22Rv1 (cell line): ENCODE measurements around the gene KRTAP9-3.

ENCODE experiments used
- ZFX ChIP-seq: fragments of 450-650 bp; IDR thresholded peaks from 2 replicates; pipeline ENCODE4 v1.6.1; 2017; ENCODE audit warnings: antibody characterized with exemption, borderline replicate concordance
- TF ChIP-seq, protein P1 (sequence below): fragments of 450-650 bp; IDR thresholded peaks from 2 replicates; pipeline ENCODE4 v1.5.1; 2017; ENCODE audit warnings: mild to moderate bottlenecking

DNA sequence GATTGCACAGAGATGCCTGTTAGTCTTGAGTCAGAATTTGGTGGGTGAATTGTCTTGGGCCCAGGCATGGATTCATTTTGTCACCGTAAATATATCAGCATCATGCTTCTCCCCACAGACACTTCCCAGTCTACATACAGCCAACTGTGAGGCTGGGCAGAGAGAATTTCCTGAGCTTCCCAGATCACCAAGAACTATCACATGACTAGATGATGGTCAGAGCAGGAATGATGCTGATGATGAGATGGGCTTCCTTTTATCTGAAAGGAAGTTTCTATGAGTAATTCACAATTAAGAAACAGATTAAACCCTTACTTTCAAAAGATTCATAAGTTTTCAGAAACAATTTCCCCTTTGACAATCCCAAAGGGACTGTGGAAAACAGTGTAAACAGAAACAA is 22.6 kb downstream of the KRTAP9-3 start:
- TF ChIP-seq, protein P1, sequence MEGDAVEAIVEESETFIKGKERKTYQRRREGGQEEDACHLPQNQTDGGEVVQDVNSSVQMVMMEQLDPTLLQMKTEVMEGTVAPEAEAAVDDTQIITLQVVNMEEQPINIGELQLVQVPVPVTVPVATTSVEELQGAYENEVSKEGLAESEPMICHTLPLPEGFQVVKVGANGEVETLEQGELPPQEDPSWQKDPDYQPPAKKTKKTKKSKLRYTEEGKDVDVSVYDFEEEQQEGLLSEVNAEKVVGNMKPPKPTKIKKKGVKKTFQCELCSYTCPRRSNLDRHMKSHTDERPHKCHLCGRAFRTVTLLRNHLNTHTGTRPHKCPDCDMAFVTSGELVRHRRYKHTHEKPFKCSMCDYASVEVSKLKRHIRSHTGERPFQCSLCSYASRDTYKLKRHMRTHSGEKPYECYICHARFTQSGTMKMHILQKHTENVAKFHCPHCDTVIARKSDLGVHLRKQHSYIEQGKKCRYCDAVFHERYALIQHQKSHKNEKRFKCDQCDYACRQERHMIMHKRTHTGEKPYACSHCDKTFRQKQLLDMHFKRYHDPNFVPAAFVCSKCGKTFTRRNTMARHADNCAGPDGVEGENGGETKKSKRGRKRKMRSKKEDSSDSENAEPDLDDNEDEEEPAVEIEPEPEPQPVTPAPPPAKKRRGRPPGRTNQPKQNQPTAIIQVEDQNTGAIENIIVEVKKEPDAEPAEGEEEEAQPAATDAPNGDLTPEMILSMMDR = no peak
- TF ChIP-seq ZFX = no peak
